HepG2 (cell line): Measurements from ENCODE around the gene NVL. TPM values are rescaled to one million over a fixed set of nuclear protein-coding genes. Genes with fewer than 3 reads are reported as not detected.

Source experiments
- DNMT3B ChIP-seq: conservative IDR thresholded peaks from 2 replicates; pipeline ENCODE4 v1.6.1; 2016; ENCODE audit warnings: missing biosample characterization, control low read depth
- E2F2 ChIP-seq: sonication (generic); formaldehyde crosslinking; IDR thresholded peaks from 2 replicates; pipeline ENCODE4 v1.4.0; 2020; ENCODE audit warnings: missing genetic modification reagents, borderline replicate concordance
- ELF3 ChIP-seq: IDR thresholded peaks from 2 replicates; pipeline ENCODE4 v1.6.1; 2016; ENCODE audit warnings: missing genetic modification reagents, missing compliant biosample characterization
- FOXM1 ChIP-seq: sonication (generic); formaldehyde crosslinking; IDR thresholded peaks from 2 replicates; pipeline ENCODE4 v1.5.0; 2020; ENCODE audit warnings: missing genetic modification reagents
- HNRNPUL1 ChIP-seq: fragments of 200-400 bp; formaldehyde crosslinking; IDR thresholded peaks from 2 replicates; pipeline ENCODE4 v1.6.1; 2017; ENCODE audit warnings: low read depth, mild to moderate bottlenecking, low read length, moderate library complexity
- KDM5B ChIP-seq: sonication (generic); formaldehyde crosslinking; IDR thresholded peaks from 2 replicates; pipeline ENCODE4 v1.4.0; 2020; ENCODE audit warnings: missing genetic modification reagents, mild to moderate bottlenecking, borderline replicate concordance
- MBD4 ChIP-seq: IDR thresholded peaks from 2 replicates; pipeline ENCODE4 v1.6.1; 2012; ENCODE audit warnings: low read length, inconsistent platforms, borderline replicate concordance
- MIER3 ChIP-seq: IDR thresholded peaks from 2 replicates; pipeline ENCODE4 v1.6.1; 2016; ENCODE audit warnings: missing compliant biosample characterization, borderline replicate concordance
- PAF1 ChIP-seq: IDR thresholded peaks from 2 replicates; pipeline ENCODE4 v1.6.1; 2016; ENCODE audit warnings: missing genetic modification reagents, missing compliant biosample characterization
- RORA ChIP-seq: sonication (generic); formaldehyde crosslinking; IDR thresholded peaks from 2 replicates; pipeline ENCODE4 v1.5.0; 2020; ENCODE audit warnings: mild to moderate bottlenecking, missing genetic modification reagents, moderate library complexity
- TOPORS ChIP-seq: sonication (generic); formaldehyde crosslinking; IDR thresholded peaks from 2 replicates; pipeline ENCODE4 v1.8.0; 2023; ENCODE audit warnings: mild to moderate bottlenecking, missing genetic modification reagents
- TRIM24 ChIP-seq: sonication (generic); formaldehyde crosslinking; IDR thresholded peaks from 2 replicates; pipeline ENCODE4 v1.8.0; 2022; ENCODE audit warnings: mild to moderate bottlenecking, missing genetic modification reagents
- ZBTB8A ChIP-seq: sonication (generic); formaldehyde crosslinking; IDR thresholded peaks from 2 replicates; pipeline ENCODE4 v1.4.0; 2020; ENCODE audit warnings: mild to moderate bottlenecking, low read depth, missing genetic modification reagents, borderline replicate concordance
- ZEB1 ChIP-seq: IDR thresholded peaks from 2 replicates; pipeline ENCODE4 v1.6.1; 2012; ENCODE audit warnings: mild to moderate bottlenecking, low read depth, inconsistent platforms; ENCODE audit not compliant: insufficient replicate concordance
- ZNF230 ChIP-seq: sonication (generic); formaldehyde crosslinking; IDR thresholded peaks from 2 replicates; pipeline ENCODE4 v1.4.0; 2020; ENCODE audit warnings: mild to moderate bottlenecking, missing genetic modification reagents
- ZNF552 ChIP-seq: sonication (generic); formaldehyde crosslinking; IDR thresholded peaks from 2 replicates; pipeline ENCODE4 v1.9.0; 2022; ENCODE audit warnings: missing genetic modification reagents, mild to moderate bottlenecking, borderline replicate concordance
- ZNF710 ChIP-seq: sonication (generic); formaldehyde crosslinking; IDR thresholded peaks from 2 replicates; pipeline ENCODE4 v1.5.0; 2020; ENCODE audit warnings: mild to moderate bottlenecking, missing genetic modification reagents, borderline replicate concordance
- ZNF768 ChIP-seq: sonication (generic); formaldehyde crosslinking; IDR thresholded peaks from 2 replicates; pipeline ENCODE4 v1.4.0; 2020; ENCODE audit warnings: missing genetic modification reagents
- polyA plus RNA-seq, 8 experiments: library from polyadenylated mRNA; depleted of rRNA in 3 of 8; stranded (reverse) in 7 of 8; unstranded in 1 of 8; fragments of >200 nt; fragmentation: Illumina TruSeq in 4 of 8; extraction: Trizol in 4 of 8; gene quantifications; 2 replicates each; pipeline versions ENCODE4 v1.2.1 to v1.2.3, GENCODE V29; 2011 to 2016; ENCODE audit warnings: low read depth in 4 of 8, missing spikeins in 1 of 8, mixed read lengths in 1 of 8; ENCODE audit not compliant: insufficient read depth in 1 of 8
- total RNA-seq, 5 experiments: library from RNA; depleted of rRNA; stranded (reverse); fragments of >200 nt; fragmentation: Illumina TruSeq; extraction: Trizol; gene quantifications; 2 replicates each; pipeline ENCODE4 v1.2.3, GENCODE V29; 2016; ENCODE audit warnings: low read depth in 1 of 5
- TF ChIP-seq, protein P1 (sequence below): sonication (generic); formaldehyde crosslinking; conservative IDR thresholded peaks from 2 replicates; pipeline ENCODE4 v1.8.0; 2022; ENCODE audit warnings: missing genetic modification reagents
- TF ChIP-seq, protein P2 (sequence below): IDR thresholded peaks from 2 replicates; pipeline ENCODE4 v1.6.1; 2016; ENCODE audit warnings: control low read depth
- TF ChIP-seq, protein P3 (sequence below): sonication (generic); formaldehyde crosslinking; IDR thresholded peaks from 2 replicates; pipeline ENCODE4 v1.4.0; 2020; ENCODE audit warnings: missing genetic modification reagents

The NVL gene
- total and polyA plus RNA-seq, 2 of the 13 experiments (the other 11 are each of a cell fraction or from before 2014, with no cell fraction given), result 8.3 to 21.0 TPM

- TF ChIP-seq PAF1 (CRISPR knock-in tag), result no peak
- no peak for TF ChIP-seq HNRNPUL1
- no peak for TF ChIP-seq E2F2 (CRISPR knock-in tag)
- no peak for TF ChIP-seq DNMT3B (CRISPR knock-in tag)
- TF ChIP-seq, protein P1, sequence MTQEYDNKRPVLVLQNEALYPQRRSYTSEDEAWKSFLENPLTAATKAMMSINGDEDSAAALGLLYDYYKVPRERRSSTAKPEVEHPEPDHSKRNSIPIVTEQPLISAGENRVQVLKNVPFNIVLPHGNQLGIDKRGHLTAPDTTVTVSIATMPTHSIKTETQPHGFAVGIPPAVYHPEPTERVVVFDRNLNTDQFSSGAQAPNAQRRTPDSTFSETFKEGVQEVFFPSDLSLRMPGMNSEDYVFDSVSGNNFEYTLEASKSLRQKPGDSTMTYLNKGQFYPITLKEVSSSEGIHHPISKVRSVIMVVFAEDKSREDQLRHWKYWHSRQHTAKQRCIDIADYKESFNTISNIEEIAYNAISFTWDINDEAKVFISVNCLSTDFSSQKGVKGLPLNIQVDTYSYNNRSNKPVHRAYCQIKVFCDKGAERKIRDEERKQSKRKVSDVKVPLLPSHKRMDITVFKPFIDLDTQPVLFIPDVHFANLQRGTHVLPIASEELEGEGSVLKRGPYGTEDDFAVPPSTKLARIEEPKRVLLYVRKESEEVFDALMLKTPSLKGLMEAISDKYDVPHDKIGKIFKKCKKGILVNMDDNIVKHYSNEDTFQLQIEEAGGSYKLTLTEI (CRISPR knock-in tag), result no peak
- no peak for TF ChIP-seq FOXM1 (CRISPR knock-in tag)
- no peak for TF ChIP-seq ZEB1
- no peak for TF ChIP-seq ZNF552 (CRISPR knock-in tag)
- TF ChIP-seq TOPORS, result 0 out of 2 replicates have a peak, but pooled peaks have one; percentile 64
- peak; percentile 56; the same call in 1 of the 2 replicates for TF ChIP-seq ZNF710 (CRISPR knock-in tag)
- no peak for TF ChIP-seq ZNF230
- 0 out of 2 replicates have a peak, but pooled peaks have one; percentile 41 for TF ChIP-seq MIER3
- TF ChIP-seq TRIM24, result no peak
- peak; percentile 71; the same call in 1 of the 2 replicates for TF ChIP-seq KDM5B (CRISPR knock-in tag)
- no peak for TF ChIP-seq RORA
- TF ChIP-seq, protein P2, sequence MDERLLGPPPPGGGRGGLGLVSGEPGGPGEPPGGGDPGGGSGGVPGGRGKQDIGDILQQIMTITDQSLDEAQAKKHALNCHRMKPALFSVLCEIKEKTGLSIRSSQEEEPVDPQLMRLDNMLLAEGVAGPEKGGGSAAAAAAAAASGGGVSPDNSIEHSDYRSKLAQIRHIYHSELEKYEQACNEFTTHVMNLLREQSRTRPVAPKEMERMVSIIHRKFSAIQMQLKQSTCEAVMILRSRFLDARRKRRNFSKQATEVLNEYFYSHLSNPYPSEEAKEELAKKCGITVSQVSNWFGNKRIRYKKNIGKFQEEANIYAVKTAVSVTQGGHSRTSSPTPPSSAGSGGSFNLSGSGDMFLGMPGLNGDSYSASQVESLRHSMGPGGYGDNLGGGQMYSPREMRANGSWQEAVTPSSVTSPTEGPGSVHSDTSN, result no peak
- peak; percentile 67; the same call in 1 of the 2 replicates for TF ChIP-seq ELF3 (CRISPR knock-in tag)
- TF ChIP-seq, protein P3, sequence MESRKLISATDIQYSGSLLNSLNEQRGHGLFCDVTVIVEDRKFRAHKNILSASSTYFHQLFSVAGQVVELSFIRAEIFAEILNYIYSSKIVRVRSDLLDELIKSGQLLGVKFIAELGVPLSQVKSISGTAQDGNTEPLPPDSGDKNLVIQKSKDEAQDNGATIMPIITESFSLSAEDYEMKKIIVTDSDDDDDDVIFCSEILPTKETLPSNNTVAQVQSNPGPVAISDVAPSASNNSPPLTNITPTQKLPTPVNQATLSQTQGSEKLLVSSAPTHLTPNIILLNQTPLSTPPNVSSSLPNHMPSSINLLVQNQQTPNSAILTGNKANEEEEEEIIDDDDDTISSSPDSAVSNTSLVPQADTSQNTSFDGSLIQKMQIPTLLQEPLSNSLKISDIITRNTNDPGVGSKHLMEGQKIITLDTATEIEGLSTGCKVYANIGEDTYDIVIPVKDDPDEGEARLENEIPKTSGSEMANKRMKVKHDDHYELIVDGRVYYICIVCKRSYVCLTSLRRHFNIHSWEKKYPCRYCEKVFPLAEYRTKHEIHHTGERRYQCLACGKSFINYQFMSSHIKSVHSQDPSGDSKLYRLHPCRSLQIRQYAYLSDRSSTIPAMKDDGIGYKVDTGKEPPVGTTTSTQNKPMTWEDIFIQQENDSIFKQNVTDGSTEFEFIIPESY, result no peak
- TF ChIP-seq ZBTB8A (CRISPR knock-in tag), result no peak
- 0 out of 2 replicates have a peak, but pooled peaks have one; percentile 15 for TF ChIP-seq ZNF768 (CRISPR knock-in tag)
- no peak for TF ChIP-seq MBD4
Measured at GRCh38 chr1:224329842-224330753, at the start of gene NVL (continued).
